Stimulated activated CD4-positive, alpha-beta T cell treated with anti-CD3 and anti-CD28 coated beads, Interleukin-2, amount 100 ng/mL, for 48 hours (primary cell): ENCODE measurements around the gene TGFB1.
"Not testable (repeated sequence)": the region's sequence is repeated elsewhere in the genome, so short reads cannot be mapped to it uniquely, and the experiment has no call there.

Experiments used
- DNase-seq, 2 donors: peaks; one replicate each; pipeline ENCODE4 v3.0.0-alpha.2; 2020

The TGFB1 gene

GRCh38 chr19:41298348-41298964 lies 55.3 kb downstream of the TGFB1 start:
- DNase-seq: no peak

GRCh38 chr19:41297628-41298347 lies 55.9 kb downstream of the TGFB1 start:
- DNase-seq: no peak

GRCh38 chr19:41296433-41296871 lies 57.3 kb downstream of the TGFB1 start:
- DNase-seq: no peak

GRCh38 chr19:41295499-41295898 lies 58.2 kb downstream of the TGFB1 start:
- no peak for DNase-seq

GRCh38 chr19:41294393-41294792 lies 59.3 kb downstream of the TGFB1 start:
- no peak for DNase-seq

GRCh38 chr19:41289814-41290213 lies 63.9 kb downstream of the TGFB1 start:
- DNase-seq: not testable (repeated sequence)

- no peak for DNase-seq
Observed at GRCh38 chr19:41288673-41289530, 64.8 kb downstream of the TGFB1 start.
